Esophagus muscularis mucosa (tissue), 4 donors: ENCODE data around the gene CNOT11. TPM values are rescaled to one million over a fixed set of nuclear protein-coding genes. Genes with fewer than 3 reads are reported as not detected.

Source experiments
- DNase-seq: peaks from one replicate; pipeline ENCODE4 v3.0.0-alpha.2; 2017; ENCODE audit errors: extremely low spot score
- H3K27ac ChIP-seq, 4 donors: fragments of 200-600 bp; sonication (generic); replicated peaks in 1 of 4; 1 replicate in 3 of 4; 2 replicates in 1 of 4; pipeline ENCODE4 v1.5.1; 2016 to 2019; ENCODE audit warnings: mild to moderate bottlenecking in 1 of 4
- H3K27me3 ChIP-seq, 4 donors: fragments of 200-600 bp; sonication (generic); one replicate each; pipeline versions ENCODE4 v1.5.1 to v1.6.0; 2016 to 2019
- H3K36me3 ChIP-seq, 4 donors: fragments of 200-600 bp; sonication (generic); one replicate each; pipeline ENCODE4 v1.5.1; 2016 to 2019
- H3K4me1 ChIP-seq, 4 donors: fragments of 200-600 bp; sonication (generic); one replicate each; pipeline ENCODE4 v1.5.1; 2016 to 2019
- H3K4me3 ChIP-seq, 4 donors: fragments of 200-600 bp; sonication (generic); 1 replicate in 2 of 4; 2 replicates in 2 of 4; pipeline ENCODE4 v1.5.1; 2016 to 2019; ENCODE audit warnings: mild to moderate bottlenecking in 4 of 4, moderate library complexity in 1 of 4
- H3K9me3 ChIP-seq, 4 donors: fragments of 200-600 bp; sonication (generic); 1 replicate in 3 of 4; 2 replicates in 1 of 4; pipeline ENCODE4 v1.5.1; 2016 to 2019
- EP300 ChIP-seq: sonication (generic); formaldehyde crosslinking; IDR thresholded peaks from one replicate; pipeline ENCODE4 v1.6.1; 2017; ENCODE audit warnings: antibody characterized with exemption
- POLR2A ChIP-seq: fragments of 450-650 bp; IDR thresholded peaks from one replicate; pipeline ENCODE4 v1.6.1; 2017; ENCODE audit warnings: antibody characterized with exemption, moderate library complexity, mild to moderate bottlenecking, low read depth
- POLR2AphosphoS5 ChIP-seq, 2 donors: sonication (generic); formaldehyde crosslinking; IDR thresholded peaks; one replicate each; pipeline ENCODE4 v1.6.1; 2017; ENCODE audit warnings: antibody characterized with exemption in 2 of 2
- WGBS: methylation state at CpG from one replicate; pipeline ENCODE4 v1.1.5; 2018; 5-methylcytosine and 5-hydroxymethylcytosine counted together
- intact Hi-C: fragments of 100-400 bp; cut with DNase I; formaldehyde crosslinking; loops from one replicate; pipeline ENCODE4 v1.15.1; 2023
- total RNA-seq, 4 donors: library from RNA; depleted of rRNA; stranded (reverse); fragments of >200 nt; gene quantifications; one replicate each; pipeline versions ENCODE4 v1.1.0 to v1.2.1, GENCODE V29; 2016
- TF ChIP-seq, protein P1 (sequence below), 3 experiments: fragments of 200-600 bp in 2 of 3; fragments of 450-650 bp in 1 of 3; sonication (generic) in 2 of 3; IDR thresholded peaks; one replicate each; pipeline ENCODE4 v1.5.1; 2017 to 2019; ENCODE audit warnings: antibody characterized with exemption in 3 of 3, mild to moderate bottlenecking in 2 of 3, moderate library complexity in 1 of 3

The CNOT11 gene
- total RNA-seq, 4 donors from 2014 or later = 25.7 to 35.8 (median 29.0) TPM

DNA sequence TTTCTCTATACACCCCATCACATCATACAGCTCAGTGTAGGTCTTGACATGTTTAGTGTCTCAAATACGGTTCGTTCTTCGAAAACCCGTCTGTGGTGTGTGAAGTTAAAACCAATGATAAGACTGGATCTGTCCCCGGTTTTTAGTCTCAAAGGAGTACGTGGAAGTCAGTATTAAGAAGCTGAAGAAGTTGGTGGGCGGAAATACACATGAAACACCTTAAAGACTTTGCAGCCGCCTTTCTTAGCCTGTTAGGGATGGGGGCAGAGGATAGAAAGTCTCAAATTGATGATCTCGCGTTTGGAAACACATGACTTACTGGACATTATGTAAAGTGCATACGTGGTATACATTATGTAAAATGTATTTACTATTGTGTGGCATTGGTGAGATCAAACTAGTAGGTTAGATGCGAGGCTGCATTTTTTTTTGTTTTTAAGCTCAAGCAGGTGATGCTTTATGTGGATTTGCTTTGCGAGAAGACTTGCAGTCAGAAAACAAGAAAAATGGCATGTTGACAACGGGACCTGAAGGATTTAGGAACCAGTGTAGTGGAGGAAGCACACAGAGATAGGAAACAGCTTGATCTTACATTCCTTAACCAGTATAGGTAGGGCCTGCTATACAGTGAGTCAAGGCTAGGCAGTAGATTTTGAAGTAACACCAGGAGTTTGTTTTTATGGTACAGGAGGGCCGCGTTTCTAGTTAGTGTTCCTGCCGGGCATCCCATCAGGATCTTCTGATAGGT, 1.2 kb downstream of the CNOT11 start:
- intact Hi-C loops = loop anchor here (5.0 kb wide), 1 partner anchor 53 kb away; the partner anchor contains the start of gene RNF149
- Histone ChIP-seq H3K27me3 (no peaks in the 10 kb centered on the region), H3K4me1 (peaks cover 35 to 43% (median 38%) of the 10 kb centered on the region in 4 donors), H3K36me3 (peaks cover 0 to 11% (median 7%) of the 10 kb centered on the region in 4 donors), H3K4me3 (peak overlapping the region; percentile 82 to 98 (median 92)), H3K27ac (peak overlapping the region in 2 of 4 donors; percentile 87 to 91), H3K9me3 (no peaks in the 10 kb centered on the region)
- DNase-seq = no peak
- 31% methylated on average over 17 of the region's 17 CpGs for WGBS
- no peak for TF ChIP-seq EP300
- no peak for TF ChIP-seq POLR2AphosphoS5 (IDR thresholded peaks at IDR 0.05)
- no peak for TF ChIP-seq POLR2A
- TF ChIP-seq, protein P1, sequence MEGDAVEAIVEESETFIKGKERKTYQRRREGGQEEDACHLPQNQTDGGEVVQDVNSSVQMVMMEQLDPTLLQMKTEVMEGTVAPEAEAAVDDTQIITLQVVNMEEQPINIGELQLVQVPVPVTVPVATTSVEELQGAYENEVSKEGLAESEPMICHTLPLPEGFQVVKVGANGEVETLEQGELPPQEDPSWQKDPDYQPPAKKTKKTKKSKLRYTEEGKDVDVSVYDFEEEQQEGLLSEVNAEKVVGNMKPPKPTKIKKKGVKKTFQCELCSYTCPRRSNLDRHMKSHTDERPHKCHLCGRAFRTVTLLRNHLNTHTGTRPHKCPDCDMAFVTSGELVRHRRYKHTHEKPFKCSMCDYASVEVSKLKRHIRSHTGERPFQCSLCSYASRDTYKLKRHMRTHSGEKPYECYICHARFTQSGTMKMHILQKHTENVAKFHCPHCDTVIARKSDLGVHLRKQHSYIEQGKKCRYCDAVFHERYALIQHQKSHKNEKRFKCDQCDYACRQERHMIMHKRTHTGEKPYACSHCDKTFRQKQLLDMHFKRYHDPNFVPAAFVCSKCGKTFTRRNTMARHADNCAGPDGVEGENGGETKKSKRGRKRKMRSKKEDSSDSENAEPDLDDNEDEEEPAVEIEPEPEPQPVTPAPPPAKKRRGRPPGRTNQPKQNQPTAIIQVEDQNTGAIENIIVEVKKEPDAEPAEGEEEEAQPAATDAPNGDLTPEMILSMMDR (IDR thresholded peaks at IDR 0.05) = no peak

DNA sequence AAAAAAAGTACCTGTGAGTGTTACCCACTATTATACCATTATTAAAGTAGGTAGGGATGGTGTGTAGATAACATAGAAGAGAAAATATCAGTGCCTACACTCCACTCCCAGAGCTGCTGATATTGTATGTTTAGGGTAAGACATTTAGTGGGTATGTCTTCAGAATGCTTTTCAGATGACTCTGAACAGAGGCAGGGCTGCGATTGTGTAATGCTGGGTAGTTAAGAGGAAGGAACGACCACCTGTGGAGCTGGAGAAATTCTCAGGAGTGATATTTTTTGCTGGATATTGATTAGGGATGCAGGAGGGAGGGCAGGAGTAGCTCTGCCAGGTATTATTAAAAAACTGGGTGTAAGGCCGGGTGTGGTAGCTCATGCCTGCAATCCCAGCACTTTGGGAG, 2.8 kb downstream of the CNOT11 start:
- Histone ChIP-seq H3K4me3 (no peak overlapping the region), H3K4me1 (peaks cover 35 to 43% (median 38%) of the 10 kb centered on the region in 4 donors), H3K27ac (no peak overlapping the region), H3K9me3 (no peaks in the 10 kb centered on the region), H3K27me3 (no peaks in the 10 kb centered on the region), H3K36me3 (peaks cover 0 to 22% (median 16%) of the 10 kb centered on the region in 4 donors)
- intact Hi-C loops = no loop called here
- TF ChIP-seq, protein P1 (IDR thresholded peaks at IDR 0.05) = no peak
- no peak for TF ChIP-seq POLR2A
- no peak for TF ChIP-seq POLR2AphosphoS5 (IDR thresholded peaks at IDR 0.05)
- DNase-seq = no peak
- WGBS = 86% methylated on average over 3 of the region's 3 CpGs

DNA sequence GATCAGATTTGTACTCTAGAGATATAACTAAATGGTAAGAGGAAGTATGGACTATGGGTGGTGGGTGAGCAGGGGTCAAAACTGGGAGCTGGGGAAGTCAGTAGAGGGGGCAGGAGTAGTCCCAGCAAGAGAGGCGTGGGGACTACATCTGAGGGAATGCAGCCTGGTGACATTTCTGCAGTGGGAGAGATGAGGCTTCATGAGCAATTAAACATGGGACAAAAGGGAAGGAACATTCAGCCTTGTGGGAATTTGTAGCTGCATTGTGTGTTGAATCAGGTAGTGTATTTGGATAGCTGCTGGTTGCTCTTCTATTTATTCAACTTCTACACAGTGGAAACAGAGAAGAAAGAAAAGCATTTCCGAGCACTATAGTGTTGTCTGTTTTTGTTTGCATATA, 3.6 kb downstream of the CNOT11 start:
- no peak for DNase-seq
- Histone ChIP-seq H3K36me3 (peaks cover 0 to 22% (median 16%) of the 10 kb centered on the region in 4 donors), H3K9me3 (no peaks in the 10 kb centered on the region), H3K4me3 (no peak overlapping the region), H3K27me3 (no peaks in the 10 kb centered on the region), H3K4me1 (peaks cover 35 to 43% (median 38%) of the 10 kb centered on the region in 4 donors), H3K27ac (no peak overlapping the region)
- WGBS = 89% methylated on average over 2 of the region's 2 CpGs
- no peak for TF ChIP-seq EP300
- TF ChIP-seq POLR2AphosphoS5 (IDR thresholded peaks at IDR 0.05) = no peak
- TF ChIP-seq, protein P1 (IDR thresholded peaks at IDR 0.05) = no peak
- intact Hi-C loops = no loop called here

DNA sequence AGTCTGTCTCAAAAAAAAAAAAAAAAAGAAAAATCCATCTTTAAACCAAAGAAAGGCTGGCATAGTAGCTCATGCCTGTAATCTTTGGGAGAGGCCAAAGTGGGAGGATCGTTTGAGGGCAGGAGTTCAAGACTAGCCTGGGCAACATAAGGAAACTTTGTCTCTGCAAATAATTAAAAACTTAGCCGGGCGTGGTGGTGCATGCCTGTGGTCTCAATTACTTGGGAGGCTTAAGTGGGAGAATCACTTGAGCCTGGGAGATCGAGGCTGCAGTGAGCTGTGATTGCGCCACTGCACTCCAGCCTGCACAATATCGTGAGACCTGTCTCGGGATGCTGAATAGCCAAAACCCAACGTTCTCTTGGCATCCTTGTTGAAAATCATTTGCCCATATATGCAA, 6.1 kb downstream of the CNOT11 start:
- Histone ChIP-seq H3K36me3 (peaks cover 16 to 42% (median 31%) of the 10 kb centered on the region in 4 donors), H3K27ac (no peak overlapping the region), H3K27me3 (no peaks in the 10 kb centered on the region), H3K4me1 (peaks cover 25 to 32% (median 27%) of the 10 kb centered on the region in 4 donors), H3K4me3 (no peak overlapping the region), H3K9me3 (no peaks in the 10 kb centered on the region)
- intact Hi-C loops = no loop called here
- no peak for DNase-seq
- 97% methylated on average over 8 of the region's 8 CpGs for WGBS
- TF ChIP-seq, protein P1 (IDR thresholded peaks at IDR 0.05) = no peak
- TF ChIP-seq POLR2AphosphoS5 (IDR thresholded peaks at IDR 0.05) (no peak), EP300 (no peak), POLR2A (no peak)
